Suprapubic skin (tissue), 3 donors: ENCODE data around the gene FEM1C.

Source experiments
- EP300 ChIP-seq: sonication (generic); formaldehyde crosslinking; IDR thresholded peaks from one replicate; pipeline ENCODE4 v1.6.1; 2017; ENCODE audit warnings: antibody characterized with exemption
- POLR2A ChIP-seq, 2 donors: fragments of 450-650 bp; IDR thresholded peaks; one replicate each; pipeline ENCODE4 v1.6.1; 2017; ENCODE audit warnings: antibody characterized with exemption in 2 of 2, mild to moderate bottlenecking in 2 of 2, moderate library complexity in 2 of 2
- TF ChIP-seq, protein P1 (sequence below), 2 donors: fragments of 200-600 bp in 1 of 2; fragments of 450-650 bp in 1 of 2; sonication (generic) in 1 of 2; IDR thresholded peaks; one replicate each; pipeline ENCODE4 v1.5.1; 2016 to 2019; ENCODE audit warnings: antibody characterized with exemption in 2 of 2, mild to moderate bottlenecking in 1 of 2, moderate library complexity in 1 of 2

DNA sequence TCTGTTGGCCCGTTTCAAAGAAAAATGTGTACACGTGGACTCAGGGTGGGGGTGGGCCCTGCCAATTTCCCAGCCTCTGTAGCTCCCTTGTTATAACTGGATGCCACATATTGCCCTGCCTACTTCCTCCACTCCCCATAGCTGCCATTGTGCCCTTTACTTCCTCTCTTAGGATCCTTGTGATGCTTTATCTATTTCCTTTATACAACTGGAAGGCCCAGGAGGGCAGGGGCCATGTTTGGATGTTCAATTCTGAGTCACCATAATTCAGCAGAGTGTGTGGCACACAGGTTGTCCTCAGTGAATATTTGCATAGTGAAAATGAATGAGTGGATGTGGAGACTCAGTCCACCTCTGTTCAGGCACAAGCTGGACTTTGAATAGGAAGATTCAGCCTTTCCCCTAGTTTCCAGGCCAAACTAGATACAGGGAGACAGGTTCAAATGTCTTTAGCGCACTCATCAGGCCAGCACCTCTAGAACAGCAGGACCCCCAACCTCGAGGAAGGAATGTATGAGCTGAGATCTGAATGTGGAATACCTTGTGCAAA is 10.6 kb upstream of the FEM1C start:
- TF ChIP-seq POLR2A (IDR thresholded peaks at IDR 0.05) (no peak), EP300 (no peak)
- TF ChIP-seq, protein P1, sequence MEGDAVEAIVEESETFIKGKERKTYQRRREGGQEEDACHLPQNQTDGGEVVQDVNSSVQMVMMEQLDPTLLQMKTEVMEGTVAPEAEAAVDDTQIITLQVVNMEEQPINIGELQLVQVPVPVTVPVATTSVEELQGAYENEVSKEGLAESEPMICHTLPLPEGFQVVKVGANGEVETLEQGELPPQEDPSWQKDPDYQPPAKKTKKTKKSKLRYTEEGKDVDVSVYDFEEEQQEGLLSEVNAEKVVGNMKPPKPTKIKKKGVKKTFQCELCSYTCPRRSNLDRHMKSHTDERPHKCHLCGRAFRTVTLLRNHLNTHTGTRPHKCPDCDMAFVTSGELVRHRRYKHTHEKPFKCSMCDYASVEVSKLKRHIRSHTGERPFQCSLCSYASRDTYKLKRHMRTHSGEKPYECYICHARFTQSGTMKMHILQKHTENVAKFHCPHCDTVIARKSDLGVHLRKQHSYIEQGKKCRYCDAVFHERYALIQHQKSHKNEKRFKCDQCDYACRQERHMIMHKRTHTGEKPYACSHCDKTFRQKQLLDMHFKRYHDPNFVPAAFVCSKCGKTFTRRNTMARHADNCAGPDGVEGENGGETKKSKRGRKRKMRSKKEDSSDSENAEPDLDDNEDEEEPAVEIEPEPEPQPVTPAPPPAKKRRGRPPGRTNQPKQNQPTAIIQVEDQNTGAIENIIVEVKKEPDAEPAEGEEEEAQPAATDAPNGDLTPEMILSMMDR (IDR thresholded peaks at IDR 0.05): no peak
